Astrocyte (in vitro differentiated cells and primary cell): ENCODE data around the gene TRUB2.

ENCODE experiments used
- EZH2 ChIP-seq: IDR thresholded peaks from 2 replicates; pipeline ENCODE4 v1.6.1; 2012; ENCODE audit warnings: mild to moderate bottlenecking, low read length, inconsistent platforms; ENCODE audit not compliant: insufficient read depth
- TF ChIP-seq, protein P1 (sequence below): IDR thresholded peaks from 2 replicates; pipeline ENCODE4 v1.5.1; 2011; ENCODE audit warnings: low read depth, mild to moderate bottlenecking, inconsistent platforms, low read length, moderate library complexity; ENCODE audit not compliant: insufficient read depth

DNA sequence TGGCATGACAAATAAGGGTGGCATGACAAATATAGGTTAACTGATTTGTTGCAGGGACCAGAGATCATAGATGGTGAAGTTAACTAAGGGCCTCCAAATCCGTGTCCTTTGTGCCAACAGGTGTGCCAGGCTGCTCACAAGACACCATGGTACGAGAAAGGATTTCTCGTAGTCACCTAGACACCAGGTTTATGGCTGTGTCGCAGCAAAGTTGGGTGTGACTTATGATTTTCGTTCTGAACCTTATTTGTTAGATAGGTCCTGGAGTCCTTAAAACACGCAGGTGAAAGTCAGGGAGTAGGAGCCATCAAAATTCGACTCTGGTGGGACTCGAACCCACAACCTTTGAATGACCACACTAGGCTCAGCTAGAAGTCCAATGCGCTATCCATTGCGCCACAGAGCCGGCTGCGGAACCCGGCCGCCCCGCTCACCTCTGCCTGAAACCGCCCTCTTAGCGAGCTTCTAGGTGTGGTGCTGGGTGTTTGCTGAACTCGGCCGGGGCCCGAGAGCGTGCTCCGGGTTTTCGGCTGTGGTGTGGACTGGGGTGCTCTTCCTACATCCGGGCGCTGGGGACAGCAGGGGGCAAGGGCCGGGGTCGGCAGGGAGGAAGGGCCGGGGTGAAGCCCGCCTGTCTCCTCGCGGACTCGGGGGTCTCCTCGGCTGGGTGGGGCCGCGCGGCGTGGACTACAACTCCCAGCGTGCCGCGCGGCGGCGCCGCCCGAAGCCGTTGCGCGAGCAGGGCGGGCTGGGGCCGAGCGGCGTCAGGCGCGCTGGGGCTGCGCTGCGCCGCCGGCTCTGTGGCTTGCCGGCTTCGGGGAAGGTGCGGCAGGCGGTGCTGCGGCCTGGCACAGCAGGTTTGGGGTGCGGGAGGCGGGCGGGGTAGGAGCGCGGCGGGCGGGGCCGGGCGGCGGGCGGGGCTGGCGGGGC lies 17.8 kb upstream of the TRUB2 start, which contains the start of gene SLC27A4:
- no peak for TF ChIP-seq EZH2
- TF ChIP-seq, protein P1, sequence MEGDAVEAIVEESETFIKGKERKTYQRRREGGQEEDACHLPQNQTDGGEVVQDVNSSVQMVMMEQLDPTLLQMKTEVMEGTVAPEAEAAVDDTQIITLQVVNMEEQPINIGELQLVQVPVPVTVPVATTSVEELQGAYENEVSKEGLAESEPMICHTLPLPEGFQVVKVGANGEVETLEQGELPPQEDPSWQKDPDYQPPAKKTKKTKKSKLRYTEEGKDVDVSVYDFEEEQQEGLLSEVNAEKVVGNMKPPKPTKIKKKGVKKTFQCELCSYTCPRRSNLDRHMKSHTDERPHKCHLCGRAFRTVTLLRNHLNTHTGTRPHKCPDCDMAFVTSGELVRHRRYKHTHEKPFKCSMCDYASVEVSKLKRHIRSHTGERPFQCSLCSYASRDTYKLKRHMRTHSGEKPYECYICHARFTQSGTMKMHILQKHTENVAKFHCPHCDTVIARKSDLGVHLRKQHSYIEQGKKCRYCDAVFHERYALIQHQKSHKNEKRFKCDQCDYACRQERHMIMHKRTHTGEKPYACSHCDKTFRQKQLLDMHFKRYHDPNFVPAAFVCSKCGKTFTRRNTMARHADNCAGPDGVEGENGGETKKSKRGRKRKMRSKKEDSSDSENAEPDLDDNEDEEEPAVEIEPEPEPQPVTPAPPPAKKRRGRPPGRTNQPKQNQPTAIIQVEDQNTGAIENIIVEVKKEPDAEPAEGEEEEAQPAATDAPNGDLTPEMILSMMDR = no peak
